ENCODE data around the gene CTU2. TPM values are rescaled to one million over a fixed set of nuclear protein-coding genes. Genes with fewer than 3 reads are reported as not detected.

Gene CTU2
- total RNA-seq, 1 donor from 2014 or later: 4.2 TPM

- intact Hi-C loops (cut with DNase I): no loop called here
- Histone ChIP-seq H3K27ac (no peak overlapping the region), H3K27me3 (no peaks in the 10 kb centered on the region), H3K9me3 (no peaks in the 10 kb centered on the region), H3K36me3 (no peaks in the 10 kb centered on the region), H3K4me3 (no peak overlapping the region), H3K4me1 (no peaks in the 10 kb centered on the region)
- no peak for DNase-seq (ENCODE audit: low spot score in 2 of 2)
- TF ChIP-seq, protein P1, sequence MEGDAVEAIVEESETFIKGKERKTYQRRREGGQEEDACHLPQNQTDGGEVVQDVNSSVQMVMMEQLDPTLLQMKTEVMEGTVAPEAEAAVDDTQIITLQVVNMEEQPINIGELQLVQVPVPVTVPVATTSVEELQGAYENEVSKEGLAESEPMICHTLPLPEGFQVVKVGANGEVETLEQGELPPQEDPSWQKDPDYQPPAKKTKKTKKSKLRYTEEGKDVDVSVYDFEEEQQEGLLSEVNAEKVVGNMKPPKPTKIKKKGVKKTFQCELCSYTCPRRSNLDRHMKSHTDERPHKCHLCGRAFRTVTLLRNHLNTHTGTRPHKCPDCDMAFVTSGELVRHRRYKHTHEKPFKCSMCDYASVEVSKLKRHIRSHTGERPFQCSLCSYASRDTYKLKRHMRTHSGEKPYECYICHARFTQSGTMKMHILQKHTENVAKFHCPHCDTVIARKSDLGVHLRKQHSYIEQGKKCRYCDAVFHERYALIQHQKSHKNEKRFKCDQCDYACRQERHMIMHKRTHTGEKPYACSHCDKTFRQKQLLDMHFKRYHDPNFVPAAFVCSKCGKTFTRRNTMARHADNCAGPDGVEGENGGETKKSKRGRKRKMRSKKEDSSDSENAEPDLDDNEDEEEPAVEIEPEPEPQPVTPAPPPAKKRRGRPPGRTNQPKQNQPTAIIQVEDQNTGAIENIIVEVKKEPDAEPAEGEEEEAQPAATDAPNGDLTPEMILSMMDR (IDR thresholded peaks at IDR 0.05): no peak
Observed at GRCh38 chr16:88669980-88670379, 36.3 kb upstream of the CTU2 start.

GRCh38 chr16:88671806-88672205, 34.5 kb upstream of the CTU2 start:
- TF ChIP-seq, protein P1 (IDR thresholded peaks at IDR 0.05): no peak
- Histone ChIP-seq H3K27ac (no peak overlapping the region), H3K9me3 (no peaks in the 10 kb centered on the region), H3K4me1 (no peaks in the 10 kb centered on the region), H3K27me3 (no peaks in the 10 kb centered on the region), H3K36me3 (no peaks in the 10 kb centered on the region), H3K4me3 (no peak overlapping the region)
- intact Hi-C loops (cut with DNase I): no loop called here
- DNase-seq (ENCODE audit: low spot score in 2 of 2): no peak

DNA sequence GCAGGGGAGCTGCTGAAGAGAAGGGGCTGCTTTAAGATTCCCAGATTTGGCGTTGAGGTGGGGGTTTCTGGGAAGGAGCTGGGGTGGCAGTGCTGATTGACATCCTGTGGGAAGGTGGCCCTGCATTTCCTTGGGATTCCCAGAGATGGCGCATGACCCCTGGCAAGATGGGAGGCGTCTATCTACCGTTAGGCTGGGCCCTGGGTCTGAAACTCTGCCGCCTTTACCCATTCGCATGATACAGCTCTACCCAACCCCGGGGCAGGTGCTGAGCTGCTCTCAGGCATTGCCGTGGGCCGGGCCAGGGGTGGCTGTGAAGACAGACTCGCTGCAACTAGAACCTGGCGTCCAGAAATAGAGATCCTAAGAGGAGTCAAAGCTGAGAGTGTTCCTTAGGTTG, 33.5 kb upstream of the CTU2 start:
- intact Hi-C loops (cut with DNase I): no loop called here
- DNase-seq (ENCODE audit: low spot score in 2 of 2): no peak
- Histone ChIP-seq H3K9me3 (no peaks in the 10 kb centered on the region), H3K4me3 (no peak overlapping the region), H3K36me3 (no peaks in the 10 kb centered on the region), H3K4me1 (no peaks in the 10 kb centered on the region), H3K27me3 (peaks cover under 1% of the 10 kb centered on the region), H3K27ac (no peak overlapping the region)
- TF ChIP-seq, protein P1 (IDR thresholded peaks at IDR 0.05): no peak

- no peaks in the 10 kb centered on the region for H3K36me3 ChIP-seq
- H3K4me1 ChIP-seq: no peaks in the 10 kb centered on the region
- H3K4me3 ChIP-seq: no peak overlapping the region
- no peak overlapping the region for H3K27ac ChIP-seq
- DNase-seq (ENCODE audit: low spot score in 2 of 2): no peak
- peaks cover 7% of the 10 kb centered on the region for H3K27me3 ChIP-seq
- TF ChIP-seq, protein P1 (IDR thresholded peaks at IDR 0.05): no peak
- no peaks in the 10 kb centered on the region for H3K9me3 ChIP-seq
- intact Hi-C loops (cut with DNase I): no loop called here
Observed at GRCh38 chr16:88673716-88674379, 32.5 kb upstream of the CTU2 start.

- TF ChIP-seq, protein P1 (IDR thresholded peaks at IDR 0.05): no peak
- intact Hi-C loops (cut with DNase I): no loop called here
- no peak for DNase-seq (ENCODE audit: low spot score in 2 of 2)
- Histone ChIP-seq H3K4me1 (no peaks in the 10 kb centered on the region), H3K27ac (no peak overlapping the region), H3K36me3 (no peaks in the 10 kb centered on the region), H3K27me3 (peaks cover 7% of the 10 kb centered on the region), H3K9me3 (no peaks in the 10 kb centered on the region), H3K4me3 (no peak overlapping the region)
Observed at GRCh38 chr16:88676502-88677242, 29.6 kb upstream of the CTU2 start.
